KBM-7 (cell line): ENCODE measurements around the gene SRD5A2.

Experiments
- DNase-seq: peaks from one replicate; pipeline ENCODE4 v3.0.0-alpha.2; 2015
- in situ Hi-C: fragments of 300-500 bp; cut with MboI; formaldehyde crosslinking; loops from 2 replicates; pipeline ENCODE4 v1.14.3; 2020; ENCODE audit warnings: low sequenced_read_pairs, low pct_unique_long_range_greater_than_20kb, mixed read lengths

The SRD5A2 gene

GRCh38 chr2:31580321-31581117 lies at the start of gene SRD5A2:
Gene SRD5A2, minus strand, starts transcription at chr2:31580938. Its CDS starts 38 bp downstream, at chr2:31580900.
- in situ Hi-C loops: no loop called here
- DNase-seq: no peak

GRCh38 chr2:31606509-31606908 lies 25.8 kb upstream of the SRD5A2 start:
- DNase-seq: no peak
- in situ Hi-C loops: no loop called here

- in situ Hi-C loops: no loop called here
Observed at GRCh38 chr2:31598694-31599093, 18.0 kb upstream of the SRD5A2 start.

GRCh38 chr2:31586230-31586629 lies 5.5 kb upstream of the SRD5A2 start:
- no peak for DNase-seq
- in situ Hi-C loops: no loop called here

More at GRCh38 chr2:31598694-31599093, 18.0 kb upstream of the SRD5A2 start:
- no peak for DNase-seq

- in situ Hi-C loops: no loop called here
Observed at GRCh38 chr2:31581124-31581795, 522 bp upstream of the SRD5A2 start.

GRCh38 chr2:31579996-31580320 lies 780 bp downstream of the SRD5A2 start:
- in situ Hi-C loops: no loop called here
- DNase-seq: no peak

More at GRCh38 chr2:31581124-31581795, 522 bp upstream of the SRD5A2 start:
- DNase-seq: no peak

GRCh38 chr2:31578316-31578715 lies 2.4 kb downstream of the SRD5A2 start:
- in situ Hi-C loops: no loop called here
- no peak for DNase-seq

- in situ Hi-C loops: no loop called here
- DNase-seq: no peak
Observed at GRCh38 chr2:31577143-31577542, 3.6 kb downstream of the SRD5A2 start.

GRCh38 chr2:31568585-31569201 lies 12.0 kb downstream of the SRD5A2 start:
- in situ Hi-C loops: no loop called here
- DNase-seq: no peak

- in situ Hi-C loops: no loop called here
- no peak for DNase-seq
Observed at GRCh38 chr2:31567679-31568078, 13.1 kb downstream of the SRD5A2 start.

- in situ Hi-C loops: no loop called here
- no peak for DNase-seq
Observed at GRCh38 chr2:31563273-31563839, 17.4 kb downstream of the SRD5A2 start.

- in situ Hi-C loops: no loop called here
- DNase-seq: no peak
Observed at GRCh38 chr2:31561823-31562222, 18.9 kb downstream of the SRD5A2 start.

GRCh38 chr2:31558401-31559295 lies 22.1 kb downstream of the SRD5A2 start:
- in situ Hi-C loops: no loop called here
- no peak for DNase-seq

- in situ Hi-C loops: no loop called here
- DNase-seq: no peak
Observed at GRCh38 chr2:31556940-31557339, 23.8 kb downstream of the SRD5A2 start.

- in situ Hi-C loops: no loop called here
- DNase-seq: no peak
Observed at GRCh38 chr2:31555967-31556706, 24.6 kb downstream of the SRD5A2 start.

GRCh38 chr2:31553362-31553761 lies 27.4 kb downstream of the SRD5A2 start:
- in situ Hi-C loops: no loop called here
- DNase-seq: no peak

GRCh38 chr2:31547485-31547884 lies 33.3 kb downstream of the SRD5A2 start:
- no peak for DNase-seq
- in situ Hi-C loops: no loop called here

- DNase-seq: no peak
- in situ Hi-C loops: no loop called here
Observed at GRCh38 chr2:31541853-31542252, 38.9 kb downstream of the SRD5A2 start.
